SK-N-SH (cell line): ENCODE results near the gene KIF6. TPM values are rescaled to one million over a fixed set of nuclear protein-coding genes. Genes with fewer than 3 reads are reported as not detected.

Experiments
- CTCF ChIA-PET: fragments of 300-600, 350-600 bp; formaldehyde crosslinking; extraction: SDS; loops from one replicate; lab custom pipeline; 2021; lab: Yijun Ruan, JAX
- POLR2A ChIA-PET: fragments of 350-600 bp; sonication (Branson Sonifier 250); formaldehyde crosslinking; extraction: SDS; loops from one replicate; lab custom pipeline; 2020; ENCODE audit warnings: antibody characterized with exemption, inconsistent platforms; lab: Yijun Ruan, JAX
- DNase-seq: peaks from one replicate; pipeline ENCODE4 v3.0.0; 2012
- H2AFZ ChIP-seq: fragments of 200-600 bp; sonication (generic); 2 replicates; pipeline ENCODE4 v1.8.1; 2016; ENCODE audit warnings: antibody characterized with exemption, mild to moderate bottlenecking, low read depth
- H3F3A ChIP-seq: fragments of 200-600 bp; sonication (generic); replicated peaks from 2 replicates; pipeline ENCODE3; 2016; ENCODE audit warnings: antibody characterized with exemption, mild to moderate bottlenecking; ENCODE audit not compliant: insufficient read depth
- H3K27ac ChIP-seq, 2 experiments: fragments of 200-500 bp in 1 of 2; fragments of 200-600 bp in 1 of 2; sonication (Bioruptor generic) in 1 of 2; sonication (generic), shearing (Covaris generic) in 1 of 2; 2 replicates each; pipeline versions ENCODE4 v1.5.1 to v1.6.1; 2014 to 2016; ENCODE audit warnings: low read depth in 2 of 2, inconsistent platforms in 1 of 2, low read length in 1 of 2, mild to moderate bottlenecking in 1 of 2, mixed read lengths in 1 of 2
- H3K27me3 ChIP-seq: fragments of 200-600 bp; sonication (generic), shearing (Covaris generic); 2 replicates; pipeline ENCODE4 v1.6.1; 2016; ENCODE audit warnings: mixed run types; ENCODE audit not compliant: insufficient read depth
- H3K36me3 ChIP-seq, 2 experiments: fragments of 200-500 bp in 1 of 2; fragments of 200-600 bp in 1 of 2; sonication (Bioruptor generic) in 1 of 2; sonication (generic) in 1 of 2; replicated peaks in 1 of 2; 2 replicates each; pipeline versions ENCODE3 to v1.5.1; 2014 to 2016; ENCODE audit warnings: low read length in 1 of 2, mild to moderate bottlenecking in 1 of 2; ENCODE audit not compliant: insufficient read depth in 2 of 2, control insufficient read depth in 1 of 2
- H3K4me1 ChIP-seq, 2 experiments: fragments of 200-500 bp in 1 of 2; fragments of 200-600 bp in 1 of 2; sonication (Bioruptor generic) in 1 of 2; sonication (generic), shearing (Covaris generic) in 1 of 2; 2 replicates each; pipeline versions ENCODE4 v1.5.1 to v1.6.1; 2014 to 2016; ENCODE audit warnings: low read depth in 1 of 2, low read length in 1 of 2, mixed run types in 1 of 2; ENCODE audit not compliant: insufficient read depth in 2 of 2, control insufficient read depth in 1 of 2
- H3K4me2 ChIP-seq: fragments of 200-600 bp; sonication (generic), shearing (Covaris generic); 2 replicates; pipeline ENCODE4 v1.6.1; 2017; ENCODE audit warnings: mixed run types
- H3K4me3 ChIP-seq, 2 experiments: fragments of 200-500 bp in 1 of 2; fragments of 200-600 bp in 1 of 2; sonication (Bioruptor generic) in 1 of 2; sonication (generic), shearing (Covaris generic) in 1 of 2; 2 replicates each; pipeline versions ENCODE4 v1.5.1 to v1.8.1; 2014 to 2016; ENCODE audit warnings: low read depth in 2 of 2, inconsistent platforms in 1 of 2, low read length in 1 of 2, mild to moderate bottlenecking in 1 of 2, mixed read lengths in 1 of 2, moderate library complexity in 1 of 2
- H3K79me2 ChIP-seq: fragments of 200-600 bp; sonication (generic); 2 replicates; pipeline ENCODE4 v1.8.1; 2017; ENCODE audit warnings: mild to moderate bottlenecking; ENCODE audit not compliant: insufficient read depth
- H3K9ac ChIP-seq: fragments of 200-600 bp; sonication (generic); 2 replicates; pipeline ENCODE4 v1.6.1; 2017; ENCODE audit warnings: mixed run types
- H3K9me2 ChIP-seq: fragments of 200-600 bp; sonication (generic); 2 replicates; pipeline ENCODE4 v1.6.1; 2017; ENCODE audit warnings: mixed run types
- H3K9me3 ChIP-seq: fragments of 200-600 bp; sonication (generic); 2 replicates; pipeline ENCODE4 v1.6.1; 2017; ENCODE audit warnings: mixed run types, mild to moderate bottlenecking, moderate library complexity
- H4K20me1 ChIP-seq: fragments of 200-600 bp; sonication (generic); 2 replicates; pipeline ENCODE4 v1.6.1; 2017; ENCODE audit warnings: mild to moderate bottlenecking, mixed run types; ENCODE audit not compliant: insufficient read depth
- RAD21 ChIP-seq: IDR thresholded peaks from 2 replicates; pipeline ENCODE4 v1.6.1; 2012; ENCODE audit warnings: mild to moderate bottlenecking, low read length
- REST ChIP-seq: IDR thresholded peaks from 2 replicates; pipeline ENCODE4 v1.6.1; 2012; ENCODE audit warnings: mild to moderate bottlenecking, low read depth, low read length, moderate library complexity
- USF2 ChIP-seq: fragments of 150-350 bp; IDR thresholded peaks from 2 replicates; pipeline ENCODE4 v1.6.1; 2017; ENCODE audit warnings: antibody characterized with exemption, low read length, low read depth, borderline replicate concordance
- ZBTB33 ChIP-seq: IDR thresholded peaks from 2 replicates; pipeline ENCODE4 v1.4.0; 2012; ENCODE audit warnings: low read depth, borderline replicate concordance
- WGBS: methylation state at CpG from one replicate; pipeline ENCODE4 v1.1.6; 2017; ENCODE audit warnings: low lambda C conversion rate; 5-methylcytosine and 5-hydroxymethylcytosine counted together
- polyA plus RNA-seq, 3 experiments: library from polyadenylated mRNA; depleted of rRNA; stranded (reverse); fragments of >200 nt; gene quantifications; 2 replicates each; pipeline ENCODE4 v1.2.3, GENCODE V29; 2012

KIF6 gene
- polyA plus RNA-seq, 1 of the 3 experiments (the other 2 are of a cell fraction): 0.13 TPM

- Histone ChIP-seq H3F3A (no peaks in the 10 kb centered on the region), H3K36me3 (no peaks in the 10 kb centered on the region), H4K20me1 (no peaks in the 10 kb centered on the region), H3K9ac (no peak overlapping the region), H3K4me3 (no peak overlapping the region), H2AFZ (no peak overlapping the region), H3K4me2 (no peak overlapping the region), H3K4me1 (no peaks in the 10 kb centered on the region), H3K9me2 (no peaks in the 10 kb centered on the region), H3K27ac (no peak overlapping the region), H3K9me3 (no peaks in the 10 kb centered on the region), H3K79me2 (no peaks in the 10 kb centered on the region), H3K27me3 (no peaks in the 10 kb centered on the region)
- POLR2A ChIA-PET: no interaction called here
- 10% methylated on average over 1 of the region's 1 CpG for WGBS
- no peak for TF ChIP-seq ZBTB33
- DNase-seq: no peak
- CTCF ChIA-PET: no interaction called here
These were observed 249.1 kb downstream of the KIF6 start for GRCh38 chr6:39476151-39476550.

- ChIA-PET POLR2A (no interaction called here), CTCF (interaction anchor here (1.3 to 2.1 kb wide), 2 partner anchors 13 to 94 kb away, joined by 3 to 7 read pairs; no protein-coding TSS in a partner anchor)
- H2AFZ ChIP-seq: no peak overlapping the region
- no peak overlapping the region for H3K4me3 ChIP-seq
- H4K20me1 ChIP-seq: 0 out of 2 replicates have a peak, but pooled peaks cover 3% of the 10 kb centered on the region
- TF ChIP-seq REST (no peak), USF2 (no peak), RAD21 (no peak)
- no peak overlapping the region for H3K9ac ChIP-seq
- 20% methylated on average over 5 of the region's 5 CpGs for WGBS
- no peaks in the 10 kb centered on the region for H3K9me2 ChIP-seq
- no peak overlapping the region for H3K27ac ChIP-seq
- no peaks in the 10 kb centered on the region for H3K36me3 ChIP-seq
- no peaks in the 10 kb centered on the region for H3F3A ChIP-seq
- H3K9me3 ChIP-seq: no peaks in the 10 kb centered on the region
- DNase-seq: no peak
- no peaks in the 10 kb centered on the region for H3K27me3 ChIP-seq
- H3K79me2 ChIP-seq: no peaks in the 10 kb centered on the region
- H3K4me2 ChIP-seq: no peak overlapping the region
- H3K4me1 ChIP-seq: no peaks in the 10 kb centered on the region
These were observed 253.1 kb downstream of the KIF6 start for GRCh38 chr6:39471954-39472659.
